Astrocyte (in vitro differentiated cells and primary cell): ENCODE data around the gene ATCAY. TPM values are rescaled to one million over a fixed set of nuclear protein-coding genes. Genes with fewer than 3 reads are reported as not detected.
A peak's percentile ranks its signal among the peaks of the same experiment; 100 is the strongest.
"Not testable (repeated sequence)": the region's sequence is repeated elsewhere in the genome, so short reads cannot be mapped to it uniquely, and the experiment has no call there.

Experiments
- DNase-seq: peaks from one replicate; pipeline ENCODE4 v3.0.0-alpha.2; 2010; ENCODE audit warnings: low read depth
- FAIRE-seq: peaks from 2 replicates; lab custom pipeline; 2011; peaks lifted over from hg19 to GRCh38; lab: Jason Lieb, UNC
- H2AFZ ChIP-seq: 2 replicates; pipeline ENCODE4 v1.6.0; 2012; ENCODE audit warnings: low read depth, low read length, inconsistent platforms
- H3K27ac ChIP-seq: 2 replicates; pipeline ENCODE4 v1.5.1; 2011; ENCODE audit warnings: low read depth, low read length, inconsistent platforms
- H3K27me3 ChIP-seq: 2 replicates; pipeline ENCODE4 v1.6.0; 2011; ENCODE audit warnings: low read length, inconsistent platforms; ENCODE audit not compliant: insufficient read depth
- H3K36me3 ChIP-seq: 2 replicates; pipeline ENCODE4 v1.5.1; 2011; ENCODE audit warnings: low read length, inconsistent platforms; ENCODE audit not compliant: insufficient read depth
- H3K4me1 ChIP-seq: 2 replicates; pipeline ENCODE4 v1.5.1; 2011; ENCODE audit warnings: low read length, inconsistent platforms; ENCODE audit not compliant: insufficient read depth
- H3K4me2 ChIP-seq: 2 replicates; pipeline ENCODE4 v1.6.0; 2012; ENCODE audit warnings: low read length, inconsistent platforms
- H3K4me3 ChIP-seq: 2 replicates; pipeline ENCODE4 v1.5.1; 2011; ENCODE audit warnings: low read depth, mild to moderate bottlenecking, low read length, inconsistent platforms; ENCODE audit not compliant: insufficient read depth
- H3K79me2 ChIP-seq: 2 replicates; pipeline ENCODE4 v1.6.0; 2012; ENCODE audit warnings: mild to moderate bottlenecking, low read length, inconsistent platforms; ENCODE audit not compliant: insufficient read depth
- H3K9ac ChIP-seq: 2 replicates; pipeline ENCODE4 v1.6.0; 2012; ENCODE audit warnings: mild to moderate bottlenecking, low read length, inconsistent platforms
- H3K9me3 ChIP-seq: 2 replicates; pipeline ENCODE4 v1.5.1; 2012; ENCODE audit warnings: low read depth, mild to moderate bottlenecking, low read length, inconsistent platforms; ENCODE audit not compliant: insufficient read depth
- H4K20me1 ChIP-seq: 2 replicates; pipeline ENCODE4 v1.6.0; 2012; ENCODE audit warnings: low read length, inconsistent platforms; ENCODE audit not compliant: insufficient read depth
- H3K27ac Mint-ChIP-seq: one replicate; pipeline ENCODE4 v1.8.0; 2021; ENCODE audit warnings: mild to moderate bottlenecking, mixed read lengths; ENCODE audit not compliant: unreplicated experiment
- H3K27me3 Mint-ChIP-seq: one replicate; pipeline ENCODE4 v1.8.0; 2021; ENCODE audit warnings: low read depth, mixed read lengths; ENCODE audit not compliant: unreplicated experiment
- H3K36me3 Mint-ChIP-seq: one replicate; pipeline ENCODE4 v1.8.0; 2021; ENCODE audit warnings: low read depth, mixed read lengths; ENCODE audit not compliant: unreplicated experiment
- H3K4me1 Mint-ChIP-seq: one replicate; pipeline ENCODE4 v1.8.0; 2021; ENCODE audit warnings: low read depth, mixed read lengths; ENCODE audit not compliant: unreplicated experiment
- H3K4me3 Mint-ChIP-seq: one replicate; pipeline ENCODE4 v1.8.0; 2021; ENCODE audit warnings: mild to moderate bottlenecking, moderate library complexity, mixed read lengths; ENCODE audit not compliant: unreplicated experiment
- H3K9me3 Mint-ChIP-seq: one replicate; pipeline ENCODE4 v1.8.0; 2021; ENCODE audit warnings: mild to moderate bottlenecking, mixed read lengths; ENCODE audit not compliant: unreplicated experiment
- EZH2 ChIP-seq: IDR thresholded peaks from 2 replicates; pipeline ENCODE4 v1.6.1; 2012; ENCODE audit warnings: mild to moderate bottlenecking, low read length, inconsistent platforms; ENCODE audit not compliant: insufficient read depth
- total RNA-seq: library from RNA; stranded (reverse); gene quantifications from 2 replicates; pipeline ENCODE4 v1.2.1, GENCODE V29; 2021
- TF ChIP-seq, protein P1 (sequence below): IDR thresholded peaks from 2 replicates; pipeline ENCODE4 v1.5.1; 2011; ENCODE audit warnings: low read depth, mild to moderate bottlenecking, inconsistent platforms, low read length, moderate library complexity; ENCODE audit not compliant: insufficient read depth

Gene ATCAY
- total RNA-seq, 1 donor from 2014 or later = 6.5 TPM

DNA sequence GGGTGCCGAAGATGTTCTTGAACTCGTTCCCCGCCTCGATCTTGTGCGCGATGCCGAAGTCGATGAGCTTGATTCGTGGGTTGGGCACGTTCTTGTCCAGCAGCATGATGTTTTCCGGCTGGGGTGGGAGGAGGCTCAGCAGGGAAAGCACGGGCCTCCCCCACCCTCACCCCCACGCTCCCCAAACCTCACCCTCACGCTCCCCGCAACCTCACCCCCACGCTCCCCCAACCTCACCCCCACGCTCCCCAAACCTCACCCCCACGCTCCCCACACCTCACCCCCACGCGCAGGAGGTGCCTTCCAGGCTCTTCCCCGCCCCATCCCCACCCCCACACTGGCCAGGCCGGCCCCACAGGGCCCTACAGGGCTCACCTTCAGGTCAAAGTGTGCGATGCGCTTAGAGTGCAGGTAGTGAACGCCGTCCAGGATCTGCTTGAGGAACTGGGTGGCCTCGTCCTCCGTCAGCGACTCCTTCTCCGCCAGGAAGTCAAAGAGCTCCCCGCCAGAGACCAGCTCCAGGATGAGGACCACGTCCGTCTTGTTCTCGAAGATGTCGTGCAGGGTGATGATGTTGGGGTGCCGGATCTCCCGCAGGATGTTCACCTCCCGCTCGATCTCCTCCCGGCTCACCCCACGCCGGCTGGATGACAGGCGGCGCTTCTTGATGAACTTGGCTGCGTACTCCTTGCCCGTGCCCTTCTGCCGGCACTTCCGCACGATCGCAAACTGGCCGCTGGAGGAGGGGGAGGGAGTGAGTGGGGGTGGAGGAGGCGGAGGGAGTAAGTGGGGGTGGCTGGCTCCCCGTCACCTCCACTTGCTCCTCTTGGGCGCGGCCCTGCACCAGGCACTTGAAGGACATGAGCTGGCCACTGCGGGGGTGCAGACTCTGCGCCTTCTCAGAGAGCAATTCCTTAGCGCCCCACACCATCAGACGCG is 84.0 kb downstream of the ATCAY start:
- FAIRE-seq (no peak), DNase-seq (no peak)
- no peak overlapping the region for H3K9ac ChIP-seq
- Mint-ChIP-seq H3K27ac (no peak overlapping the region), H3K4me1 (peaks cover 33% of the 10 kb centered on the region), H3K4me3 (no peak overlapping the region), H3K9me3 (no peaks in the 10 kb centered on the region), H3K36me3 (peaks cover 17% of the 10 kb centered on the region), H3K27me3 (no peaks in the 10 kb centered on the region)
- peaks cover 25% of the 10 kb centered on the region for H3K4me1 ChIP-seq
- peaks cover 74% of the 10 kb centered on the region for H3K79me2 ChIP-seq
- TF ChIP-seq, protein P1, sequence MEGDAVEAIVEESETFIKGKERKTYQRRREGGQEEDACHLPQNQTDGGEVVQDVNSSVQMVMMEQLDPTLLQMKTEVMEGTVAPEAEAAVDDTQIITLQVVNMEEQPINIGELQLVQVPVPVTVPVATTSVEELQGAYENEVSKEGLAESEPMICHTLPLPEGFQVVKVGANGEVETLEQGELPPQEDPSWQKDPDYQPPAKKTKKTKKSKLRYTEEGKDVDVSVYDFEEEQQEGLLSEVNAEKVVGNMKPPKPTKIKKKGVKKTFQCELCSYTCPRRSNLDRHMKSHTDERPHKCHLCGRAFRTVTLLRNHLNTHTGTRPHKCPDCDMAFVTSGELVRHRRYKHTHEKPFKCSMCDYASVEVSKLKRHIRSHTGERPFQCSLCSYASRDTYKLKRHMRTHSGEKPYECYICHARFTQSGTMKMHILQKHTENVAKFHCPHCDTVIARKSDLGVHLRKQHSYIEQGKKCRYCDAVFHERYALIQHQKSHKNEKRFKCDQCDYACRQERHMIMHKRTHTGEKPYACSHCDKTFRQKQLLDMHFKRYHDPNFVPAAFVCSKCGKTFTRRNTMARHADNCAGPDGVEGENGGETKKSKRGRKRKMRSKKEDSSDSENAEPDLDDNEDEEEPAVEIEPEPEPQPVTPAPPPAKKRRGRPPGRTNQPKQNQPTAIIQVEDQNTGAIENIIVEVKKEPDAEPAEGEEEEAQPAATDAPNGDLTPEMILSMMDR = no peak
- H4K20me1 ChIP-seq = peaks cover 94% of the 10 kb centered on the region
- no peak overlapping the region for H3K4me3 ChIP-seq
- H3K36me3 ChIP-seq = peaks cover 41% of the 10 kb centered on the region
- no peak overlapping the region for H2AFZ ChIP-seq
- H3K27ac ChIP-seq = no peak overlapping the region
- H3K27me3 ChIP-seq = no peaks in the 10 kb centered on the region
- H3K4me2 ChIP-seq = no peak overlapping the region
- H3K9me3 ChIP-seq = no peaks in the 10 kb centered on the region

DNA sequence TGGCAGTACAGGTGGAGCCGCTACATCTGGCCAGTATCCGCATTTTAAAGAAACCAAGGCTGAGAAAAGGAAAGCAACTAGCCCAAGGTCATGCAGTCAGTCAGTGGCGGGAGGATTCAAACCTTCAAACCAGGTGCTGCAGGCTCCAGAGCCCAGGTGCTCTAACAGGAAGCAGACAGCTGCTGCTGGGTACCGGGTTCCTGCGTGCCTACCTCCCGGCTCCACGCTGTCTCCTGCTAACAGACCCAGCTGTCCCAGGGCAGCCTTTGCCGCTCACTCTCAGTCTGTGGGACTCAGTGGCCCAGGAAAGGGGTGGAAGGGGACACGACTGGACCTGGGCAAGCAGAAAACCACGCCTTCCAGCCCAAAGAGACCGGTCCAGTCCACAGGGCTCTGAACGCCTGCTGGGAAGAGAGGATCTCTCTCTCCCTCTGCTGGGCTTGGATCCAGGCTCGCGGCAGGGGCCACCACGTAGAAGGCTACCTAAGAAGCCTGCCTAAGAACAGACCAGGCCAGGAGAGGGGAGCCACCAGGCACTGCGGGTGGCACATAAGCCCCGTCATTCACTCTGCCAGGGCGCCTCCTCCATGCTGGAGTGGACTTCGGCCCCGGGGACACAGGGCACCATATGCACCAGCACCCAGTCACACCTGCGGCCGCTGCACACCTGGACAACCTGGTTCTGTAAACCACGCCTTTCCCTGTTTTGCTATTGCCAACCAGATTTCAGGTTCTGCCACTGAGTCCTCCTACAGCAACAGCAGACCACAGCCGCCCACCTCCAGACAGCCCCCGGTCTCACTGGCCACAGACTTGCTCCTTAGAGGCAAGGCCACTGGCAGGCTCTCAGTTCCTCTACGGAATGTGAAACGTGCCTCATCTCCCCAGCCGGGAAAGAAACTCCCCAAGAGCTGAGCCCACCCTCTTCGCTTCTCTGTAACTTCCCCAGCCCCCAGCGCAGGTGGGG is 85.8 kb downstream of the ATCAY start:
- H3K4me1 ChIP-seq = peaks cover 29% of the 10 kb centered on the region
- H3K36me3 ChIP-seq = peaks cover 34% of the 10 kb centered on the region
- H3K27me3 Mint-ChIP-seq = no peaks in the 10 kb centered on the region
- H3K79me2 ChIP-seq = peaks cover 72% of the 10 kb centered on the region
- DNase-seq (no peak), FAIRE-seq (no peak)
- H3K27ac Mint-ChIP-seq = peak overlapping the region; percentile 90
- no peak overlapping the region for H3K27ac ChIP-seq
- no peaks in the 10 kb centered on the region for H3K27me3 ChIP-seq
- H3K4me3 Mint-ChIP-seq = peak overlapping the region; percentile 70
- H3K4me3 ChIP-seq = no peak overlapping the region
- peaks cover 88% of the 10 kb centered on the region for H4K20me1 ChIP-seq
- peaks cover 18% of the 10 kb centered on the region for H3K36me3 Mint-ChIP-seq
- no peaks in the 10 kb centered on the region for H3K9me3 ChIP-seq
- no peak overlapping the region for H2AFZ ChIP-seq
- TF ChIP-seq, protein P1 = no peak
- no peak for TF ChIP-seq EZH2
- peak overlapping the region; percentile 42 for H3K4me2 ChIP-seq
- H3K9me3 Mint-ChIP-seq = no peaks in the 10 kb centered on the region
- peak overlapping the region; percentile 16 for H3K9ac ChIP-seq
- peaks cover 33% of the 10 kb centered on the region for H3K4me1 Mint-ChIP-seq

DNA sequence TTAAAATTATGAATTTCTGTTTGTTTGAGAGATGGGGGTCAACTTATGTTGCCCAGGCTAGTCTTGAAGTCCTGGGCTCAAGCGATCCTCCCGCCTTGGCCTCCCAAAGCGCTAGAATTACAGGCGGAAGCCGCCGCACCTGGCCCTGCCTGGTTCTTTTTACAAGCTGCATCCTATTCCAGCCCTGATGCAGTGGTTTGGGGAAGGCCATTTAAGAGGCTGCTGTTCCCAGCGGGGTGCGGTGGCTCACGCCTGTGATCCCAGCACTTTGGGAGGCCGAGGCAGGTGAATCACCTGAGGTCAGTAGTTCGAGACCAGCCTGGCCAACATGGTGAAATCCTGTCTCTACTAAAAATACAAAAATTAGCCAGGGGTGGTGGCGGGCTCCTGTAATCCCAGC is 87.5 kb downstream of the ATCAY start:
- peak overlapping the region; percentile 96 for H3K4me3 Mint-ChIP-seq
- peak overlapping the region; percentile 43 for H3K4me3 ChIP-seq
- not testable (repeated sequence) for FAIRE-seq, DNase-seq, H3K9me3 Mint-ChIP-seq, H3K9me3 ChIP-seq, H2AFZ ChIP-seq, H3K27me3 ChIP-seq, H3K27me3 Mint-ChIP-seq
- peak overlapping the region; percentile 88 for H3K27ac Mint-ChIP-seq
- peaks cover 15% of the 10 kb centered on the region for H3K36me3 Mint-ChIP-seq
- H3K4me2 ChIP-seq = peak overlapping the region; percentile 99
- peaks cover 25% of the 10 kb centered on the region for H3K4me1 Mint-ChIP-seq
- H3K36me3 ChIP-seq = peaks cover 24% of the 10 kb centered on the region
- H3K4me1 ChIP-seq = peaks cover 29% of the 10 kb centered on the region
- H3K9ac ChIP-seq = peak overlapping the region; percentile 73
- peaks cover 68% of the 10 kb centered on the region for H3K79me2 ChIP-seq
- peaks cover 87% of the 10 kb centered on the region for H4K20me1 ChIP-seq
- H3K27ac ChIP-seq = peak overlapping the region; percentile 93
